ENCODE results near the gene SLIT3.

Gene SLIT3

GRCh38 chr5:169164481-169164925, 136.4 kb downstream of the SLIT3 start:
- no peaks in the 10 kb centered on the region for H3K4me1 ChIP-seq (ENCODE audit: insufficient read depth, low read length, poor library complexity, severe bottlenecking)
- H3K27me3 ChIP-seq (ENCODE audit: insufficient read depth, low read length, poor library complexity, severe bottlenecking) = no peaks in the 10 kb centered on the region
- H3K4me2 ChIP-seq (ENCODE audit: low read depth, low read length, poor library complexity, severe bottlenecking) = no peak overlapping the region
- TF ChIP-seq EZH2phosphoT487 (IDR thresholded peaks at IDR 0.05; ENCODE audit: borderline replicate concordance) = no peak
- TF ChIP-seq, protein P1, sequence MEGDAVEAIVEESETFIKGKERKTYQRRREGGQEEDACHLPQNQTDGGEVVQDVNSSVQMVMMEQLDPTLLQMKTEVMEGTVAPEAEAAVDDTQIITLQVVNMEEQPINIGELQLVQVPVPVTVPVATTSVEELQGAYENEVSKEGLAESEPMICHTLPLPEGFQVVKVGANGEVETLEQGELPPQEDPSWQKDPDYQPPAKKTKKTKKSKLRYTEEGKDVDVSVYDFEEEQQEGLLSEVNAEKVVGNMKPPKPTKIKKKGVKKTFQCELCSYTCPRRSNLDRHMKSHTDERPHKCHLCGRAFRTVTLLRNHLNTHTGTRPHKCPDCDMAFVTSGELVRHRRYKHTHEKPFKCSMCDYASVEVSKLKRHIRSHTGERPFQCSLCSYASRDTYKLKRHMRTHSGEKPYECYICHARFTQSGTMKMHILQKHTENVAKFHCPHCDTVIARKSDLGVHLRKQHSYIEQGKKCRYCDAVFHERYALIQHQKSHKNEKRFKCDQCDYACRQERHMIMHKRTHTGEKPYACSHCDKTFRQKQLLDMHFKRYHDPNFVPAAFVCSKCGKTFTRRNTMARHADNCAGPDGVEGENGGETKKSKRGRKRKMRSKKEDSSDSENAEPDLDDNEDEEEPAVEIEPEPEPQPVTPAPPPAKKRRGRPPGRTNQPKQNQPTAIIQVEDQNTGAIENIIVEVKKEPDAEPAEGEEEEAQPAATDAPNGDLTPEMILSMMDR (conservative IDR thresholded peaks at IDR 0.05; ENCODE audit: low read length) = no peak
- H2AFZ ChIP-seq (ENCODE audit: low read length) = no peak overlapping the region
- H3K9me2 ChIP-seq (replicated peaks; ENCODE audit: low read depth, low read length) = no peaks in the 10 kb centered on the region
- H3K9ac ChIP-seq (ENCODE audit: low read depth, low read length, poor library complexity, severe bottlenecking) = no peak overlapping the region
- no peaks in the 10 kb centered on the region for H3K79me2 ChIP-seq (ENCODE audit: insufficient read depth, low read length)
- no peaks in the 10 kb centered on the region for H4K20me1 ChIP-seq (ENCODE audit: insufficient read depth, low read length, poor library complexity, severe bottlenecking)
- H3K9me3 ChIP-seq (ENCODE audit: insufficient read depth, low read depth, low read length) = no peaks in the 10 kb centered on the region
- H3K36me3 ChIP-seq (ENCODE audit: insufficient read depth, low read length) = no peaks in the 10 kb centered on the region
- H3F3A ChIP-seq (ENCODE audit: low read depth) = no peaks in the 10 kb centered on the region
- no peak overlapping the region for H3K4me3 ChIP-seq (ENCODE audit: low read length, poor library complexity, severe bottlenecking)

DNA sequence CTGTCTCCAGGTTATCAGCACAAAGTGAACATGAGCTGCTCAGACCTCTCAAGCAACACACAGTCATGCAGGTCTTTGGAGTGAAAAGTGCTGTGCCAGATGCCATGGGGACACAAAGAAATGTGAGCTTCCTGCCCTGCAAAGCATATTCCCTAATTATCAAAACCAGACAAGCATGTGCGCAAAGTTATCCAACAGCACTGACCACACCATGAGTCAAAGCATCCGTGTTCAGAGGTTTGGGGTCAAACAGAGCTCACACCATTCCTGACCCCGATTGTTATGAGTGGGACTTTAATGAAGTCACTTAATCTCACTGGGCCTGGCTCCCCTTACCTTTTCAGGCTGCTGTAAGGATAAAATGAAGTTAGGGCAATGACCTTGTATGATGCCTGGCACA, 138.5 kb downstream of the SLIT3 start:
- H3K9me3 ChIP-seq (ENCODE audit: insufficient read depth, low read depth, low read length) = no peaks in the 10 kb centered on the region
- H3K27me3 ChIP-seq (ENCODE audit: insufficient read depth, low read length, poor library complexity, severe bottlenecking) = no peaks in the 10 kb centered on the region
- no peak for TF ChIP-seq EZH2phosphoT487 (IDR thresholded peaks at IDR 0.05; ENCODE audit: borderline replicate concordance)
- TF ChIP-seq, protein P1 (conservative IDR thresholded peaks at IDR 0.05; ENCODE audit: low read length) = no peak
- no peak overlapping the region for H3K4me3 ChIP-seq (ENCODE audit: low read length, poor library complexity, severe bottlenecking)
- no peak overlapping the region for H3K9ac ChIP-seq (ENCODE audit: low read depth, low read length, poor library complexity, severe bottlenecking)
- no peak overlapping the region for H2AFZ ChIP-seq (ENCODE audit: low read length)
- no peaks in the 10 kb centered on the region for H3F3A ChIP-seq (ENCODE audit: low read depth)
- no peaks in the 10 kb centered on the region for H3K4me1 ChIP-seq (ENCODE audit: insufficient read depth, low read length, poor library complexity, severe bottlenecking)
- no peak overlapping the region for H3K4me2 ChIP-seq (ENCODE audit: low read depth, low read length, poor library complexity, severe bottlenecking)
- H4K20me1 ChIP-seq (ENCODE audit: insufficient read depth, low read length, poor library complexity, severe bottlenecking) = no peaks in the 10 kb centered on the region
- H3K79me2 ChIP-seq (ENCODE audit: insufficient read depth, low read length) = no peaks in the 10 kb centered on the region
- H3K36me3 ChIP-seq (ENCODE audit: insufficient read depth, low read length) = no peaks in the 10 kb centered on the region
- no peaks in the 10 kb centered on the region for H3K9me2 ChIP-seq (replicated peaks; ENCODE audit: low read depth, low read length)

DNA sequence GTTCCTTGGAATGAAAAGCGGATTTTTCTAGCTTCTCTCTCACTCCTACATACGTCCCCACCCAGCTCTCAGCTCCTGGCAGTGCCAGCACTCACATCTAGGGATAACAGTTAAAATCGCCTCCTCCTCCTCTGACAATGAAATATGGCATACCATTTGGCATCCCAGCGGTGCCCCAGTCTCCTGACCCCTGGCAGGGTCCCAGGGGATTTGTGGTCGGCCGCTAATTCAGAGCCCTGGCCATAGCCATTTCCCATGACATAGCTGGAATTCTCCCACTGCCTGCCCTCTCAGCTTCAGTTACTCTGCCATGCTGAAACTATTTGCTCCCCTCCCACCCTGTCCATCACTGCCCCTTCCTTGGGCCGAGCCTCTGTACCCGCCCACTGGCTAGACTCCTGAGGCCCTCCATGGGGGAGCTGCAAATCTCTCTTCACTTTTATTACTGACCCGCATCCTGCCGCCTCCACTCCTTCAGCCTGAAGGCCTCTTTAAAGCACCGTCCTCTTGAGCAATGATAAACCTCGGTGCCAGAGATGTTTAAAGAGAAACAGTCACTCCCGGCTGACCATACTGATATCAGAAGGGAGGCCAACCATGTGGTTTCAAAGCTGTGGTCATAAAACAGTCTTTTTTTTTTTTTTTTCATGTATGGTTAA, 139.8 kb downstream of the SLIT3 start:
- no peaks in the 10 kb centered on the region for H3K9me3 ChIP-seq (ENCODE audit: insufficient read depth, low read depth, low read length)
- TF ChIP-seq, protein P1 (conservative IDR thresholded peaks at IDR 0.05; ENCODE audit: low read length) = no peak
- no peak for TF ChIP-seq EZH2phosphoT487 (IDR thresholded peaks at IDR 0.05; ENCODE audit: borderline replicate concordance)
- H3K4me3 ChIP-seq (ENCODE audit: low read length, poor library complexity, severe bottlenecking) = no peak overlapping the region
- H3F3A ChIP-seq (ENCODE audit: low read depth) = no peaks in the 10 kb centered on the region
- H3K36me3 ChIP-seq (ENCODE audit: insufficient read depth, low read length) = no peaks in the 10 kb centered on the region
- no peaks in the 10 kb centered on the region for H3K4me1 ChIP-seq (ENCODE audit: insufficient read depth, low read length, poor library complexity, severe bottlenecking)
- H3K9ac ChIP-seq (ENCODE audit: low read depth, low read length, poor library complexity, severe bottlenecking) = no peak overlapping the region
- H4K20me1 ChIP-seq (ENCODE audit: insufficient read depth, low read length, poor library complexity, severe bottlenecking) = no peaks in the 10 kb centered on the region
- H3K9me2 ChIP-seq (replicated peaks; ENCODE audit: low read depth, low read length) = no peaks in the 10 kb centered on the region
- H2AFZ ChIP-seq (ENCODE audit: low read length) = no peak overlapping the region
- no peak overlapping the region for H3K4me2 ChIP-seq (ENCODE audit: low read depth, low read length, poor library complexity, severe bottlenecking)
- H3K79me2 ChIP-seq (ENCODE audit: insufficient read depth, low read length) = no peaks in the 10 kb centered on the region
- no peaks in the 10 kb centered on the region for H3K27me3 ChIP-seq (ENCODE audit: insufficient read depth, low read length, poor library complexity, severe bottlenecking)

Data from Loucy (cell line).